GM10266 (cell line): ENCODE results near the gene RTTN.

Experiments
- DNase-seq: peaks from one replicate; pipeline ENCODE4 v3.0.0; 2012; ENCODE audit errors: extremely low spot score
- CTCF ChIP-seq: IDR thresholded peaks from 2 replicates; pipeline ENCODE4 v1.5.1; 2012; ENCODE audit warnings: mild to moderate bottlenecking, low read depth; ENCODE audit not compliant: control insufficient read depth, insufficient read depth; ENCODE audit errors: missing control alignments

Gene RTTN

GRCh38 chr18:70221156-70221914 is 15.8 kb upstream of the RTTN start:
- no peak for DNase-seq

GRCh38 chr18:70220628-70221027 is 15.1 kb upstream of the RTTN start:
- no peak for DNase-seq
- TF ChIP-seq CTCF, result no peak

More at GRCh38 chr18:70221156-70221914, 15.8 kb upstream of the RTTN start:
- no peak for TF ChIP-seq CTCF

- TF ChIP-seq CTCF, result no peak
- no peak for DNase-seq
These were observed 14.2 kb upstream of the RTTN start for GRCh38 chr18:70219688-70220087.

- TF ChIP-seq CTCF, result no peak
- no peak for DNase-seq
These were observed 11.3 kb upstream of the RTTN start for GRCh38 chr18:70216788-70217187.

GRCh38 chr18:70207181-70207580 is 1.7 kb upstream of the RTTN start:
- TF ChIP-seq CTCF, result no peak
- no peak for DNase-seq

GRCh38 chr18:70200286-70200685 is 5.2 kb downstream of the RTTN start:
- no peak for DNase-seq
- no peak for TF ChIP-seq CTCF

GRCh38 chr18:70197844-70198243 is 7.6 kb downstream of the RTTN start:
- no peak for DNase-seq
- TF ChIP-seq CTCF, result no peak
